ENCODE results near the gene CDC42EP1.
"Not testable (repeated sequence)": the region's sequence is repeated elsewhere in the genome, so short reads cannot be mapped to it uniquely, and the experiment has no call there.

CDC42EP1 gene

GRCh38 chr22:37529652-37530345, 30.5 kb upstream of the CDC42EP1 start:
- H3K4me3 ChIP-seq (ENCODE audit: low read depth, low read length) = no peak overlapping the region
- no peak for DNase-seq (ENCODE audit: low read depth)

GRCh38 chr22:37533995-37534394, 26.3 kb upstream of the CDC42EP1 start:
- H3K4me3 ChIP-seq (ENCODE audit: low read depth, low read length) = no peak overlapping the region
- no peak for DNase-seq (ENCODE audit: low read depth)

- H3K4me3 ChIP-seq (ENCODE audit: low read depth, low read length) = no peak overlapping the region
- no peak for DNase-seq (ENCODE audit: low read depth)
Measured at GRCh38 chr22:37534445-37534844, 25.8 kb upstream of the CDC42EP1 start.

GRCh38 chr22:37535159-37535558, 25.1 kb upstream of the CDC42EP1 start:
- no peak for DNase-seq (ENCODE audit: low read depth)
- H3K4me3 ChIP-seq (ENCODE audit: low read depth, low read length) = no peak overlapping the region

GRCh38 chr22:37538590-37539357, 21.5 kb upstream of the CDC42EP1 start:
- H3K4me3 ChIP-seq (ENCODE audit: low read depth, low read length) = no peak overlapping the region
- peak; percentile 79 for DNase-seq (ENCODE audit: low read depth)

- not testable (repeated sequence) for H3K4me3 ChIP-seq (ENCODE audit: low read depth, low read length); DNase-seq (ENCODE audit: low read depth)
Measured at GRCh38 chr22:37539790-37540189, 20.5 kb upstream of the CDC42EP1 start.

GRCh38 chr22:37542416-37542815, 17.9 kb upstream of the CDC42EP1 start:
- H3K4me3 ChIP-seq (ENCODE audit: low read depth, low read length); DNase-seq (ENCODE audit: low read depth): not testable (repeated sequence)

GRCh38 chr22:37542959-37543358, 17.3 kb upstream of the CDC42EP1 start:
- no peak overlapping the region for H3K4me3 ChIP-seq (ENCODE audit: low read depth, low read length)
- no peak for DNase-seq (ENCODE audit: low read depth)

GRCh38 chr22:37544955-37545702, 15.2 kb upstream of the CDC42EP1 start:
- no peak for DNase-seq (ENCODE audit: low read depth)
- H3K4me3 ChIP-seq (ENCODE audit: low read depth, low read length) = peak overlapping the region; percentile 10

- peak overlapping the region; percentile 10 for H3K4me3 ChIP-seq (ENCODE audit: low read depth, low read length)
- DNase-seq (ENCODE audit: low read depth) = peak; percentile 91
Measured at GRCh38 chr22:37545703-37546436, 14.4 kb upstream of the CDC42EP1 start.

GRCh38 chr22:37546437-37547250, 13.6 kb upstream of the CDC42EP1 start:
- peak; percentile 73 for DNase-seq (ENCODE audit: low read depth)
- no peak overlapping the region for H3K4me3 ChIP-seq (ENCODE audit: low read depth, low read length)

GRCh38 chr22:37547251-37547741, 13.0 kb upstream of the CDC42EP1 start:
- DNase-seq (ENCODE audit: low read depth) = no peak

GRCh38 chr22:37549704-37550059, 10.6 kb upstream of the CDC42EP1 start:
- no peak for DNase-seq (ENCODE audit: low read depth)
- no peak overlapping the region for H3K4me3 ChIP-seq (ENCODE audit: low read depth, low read length)

More at GRCh38 chr22:37547251-37547741, 13.0 kb upstream of the CDC42EP1 start:
- no peak overlapping the region for H3K4me3 ChIP-seq (ENCODE audit: low read depth, low read length)

GRCh38 chr22:37550921-37551320, 9.4 kb upstream of the CDC42EP1 start:
- not testable (repeated sequence) for H3K4me3 ChIP-seq (ENCODE audit: low read depth, low read length); DNase-seq (ENCODE audit: low read depth)

GRCh38 chr22:37551981-37552380, 8.3 kb upstream of the CDC42EP1 start:
- H3K4me3 ChIP-seq (ENCODE audit: low read depth, low read length) = no peak overlapping the region

GRCh38 chr22:37552524-37553163, 7.6 kb upstream of the CDC42EP1 start:
- H3K4me3 ChIP-seq (ENCODE audit: low read depth, low read length) = no peak overlapping the region
- no peak for DNase-seq (ENCODE audit: low read depth)

More at GRCh38 chr22:37551981-37552380, 8.3 kb upstream of the CDC42EP1 start:
- no peak for DNase-seq (ENCODE audit: low read depth)

GRCh38 chr22:37553725-37554124, 6.6 kb upstream of the CDC42EP1 start:
- H3K4me3 ChIP-seq (ENCODE audit: low read depth, low read length) = no peak overlapping the region
- no peak for DNase-seq (ENCODE audit: low read depth)

- no peak for DNase-seq (ENCODE audit: low read depth)
- H3K4me3 ChIP-seq (ENCODE audit: low read depth, low read length) = no peak overlapping the region
Measured at GRCh38 chr22:37555029-37555428, 5.3 kb upstream of the CDC42EP1 start.

Data from skeletal muscle cell (primary cell).